Mesodermal cell (in vitro differentiated cells): Measurements from ENCODE around the gene CALN1.
"Not testable (repeated sequence)": the region's sequence is repeated elsewhere in the genome, so short reads cannot be mapped to it uniquely, and the experiment has no call there.

Experiments used
- H3K27ac ChIP-seq: 2 replicates; pipeline ENCODE4 v1.7.0; 2013; ENCODE audit warnings: mild to moderate bottlenecking, low read depth, low read length, moderate library complexity; ENCODE audit not compliant: severe bottlenecking
- H3K36me3 ChIP-seq: 2 replicates; pipeline ENCODE4 v1.7.1; 2013; ENCODE audit warnings: mild to moderate bottlenecking, low read length, moderate library complexity; ENCODE audit not compliant: control insufficient read depth, insufficient read depth
- H3K4me1 ChIP-seq: one replicate; pipeline ENCODE4 v1.7.1; 2013; ENCODE audit warnings: mild to moderate bottlenecking, low read length; ENCODE audit not compliant: insufficient read depth, control insufficient read depth, poor library complexity, severe bottlenecking
- H3K4me3 ChIP-seq: 2 replicates; pipeline ENCODE4 v1.7.0; 2013; ENCODE audit warnings: low read length, control low read depth, mild to moderate bottlenecking; ENCODE audit not compliant: insufficient read depth, poor library complexity, severe bottlenecking; ENCODE audit errors: extremely low read depth
- H3K9me3 ChIP-seq: 2 replicates; pipeline ENCODE4 v1.7.1; 2013; ENCODE audit warnings: mild to moderate bottlenecking, low read length, moderate library complexity; ENCODE audit not compliant: control insufficient read depth
- WGBS, 2 experiments: methylation state at CpG; one replicate each; pipeline ENCODE4 v1.1.5; 2013; ENCODE audit warnings: missing lambda C conversion rate in 2 of 2; ENCODE audit not compliant: insufficient coverage in 2 of 2; 5-methylcytosine and 5-hydroxymethylcytosine counted together

The CALN1 gene

DNA sequence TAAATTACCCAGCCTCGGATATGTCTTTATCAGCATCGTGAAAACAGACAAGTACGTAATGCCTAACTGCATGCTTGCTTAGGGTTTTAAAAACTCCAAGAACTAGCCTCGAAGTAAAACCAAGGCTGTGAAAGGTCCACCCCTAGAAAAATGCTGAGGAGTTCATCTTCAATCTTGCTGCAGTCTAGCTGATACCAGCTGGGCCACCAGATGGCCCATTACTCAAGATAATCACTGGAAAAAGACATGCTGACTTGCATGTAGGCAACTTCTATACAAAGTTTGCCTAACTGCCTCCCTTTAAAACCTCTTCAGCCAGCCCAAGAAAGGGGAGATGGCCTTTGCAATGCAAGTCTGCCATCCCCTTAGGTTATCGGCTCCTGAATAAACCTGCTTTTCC, 666.1 kb downstream of the CALN1 start:
- 83 to 95% methylated on average over 3 to 5 of the region's 5 CpGs for WGBS, 2 experiments
- peaks cover 12% of the 10 kb centered on the region for H3K9me3 ChIP-seq
- no peaks in the 10 kb centered on the region for H3K4me1 ChIP-seq
- H3K36me3 ChIP-seq = no peaks in the 10 kb centered on the region
- H3K4me3 ChIP-seq = no peak overlapping the region
- no peak overlapping the region for H3K27ac ChIP-seq

DNA sequence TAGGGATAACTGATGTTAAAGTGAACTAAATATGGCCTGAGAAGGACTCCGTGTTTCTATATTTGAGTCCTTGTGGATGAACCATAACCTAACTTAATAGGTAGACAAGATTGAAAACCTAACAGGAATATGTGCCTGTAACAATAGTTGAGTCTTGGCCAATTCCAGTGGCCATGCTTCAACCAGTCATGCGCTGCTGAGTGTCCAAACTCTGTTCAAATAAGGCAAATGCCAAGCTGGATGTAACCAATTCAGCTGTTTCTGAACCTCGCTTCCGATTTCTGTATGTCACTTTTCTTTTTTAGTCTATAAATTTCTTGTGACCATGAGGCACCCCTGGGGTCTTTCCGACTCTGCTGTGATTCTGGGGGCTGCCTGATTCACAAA, 672.0 kb downstream of the CALN1 start:
- Histone ChIP-seq H3K36me3 (no peaks in the 10 kb centered on the region), H3K4me3 (no peak overlapping the region), H3K27ac (no peak overlapping the region), H3K4me1 (no peaks in the 10 kb centered on the region), H3K9me3 (no peaks in the 10 kb centered on the region)
- 81 to 85% methylated on average over 4 of the region's 5 CpGs for WGBS, 2 experiments

DNA sequence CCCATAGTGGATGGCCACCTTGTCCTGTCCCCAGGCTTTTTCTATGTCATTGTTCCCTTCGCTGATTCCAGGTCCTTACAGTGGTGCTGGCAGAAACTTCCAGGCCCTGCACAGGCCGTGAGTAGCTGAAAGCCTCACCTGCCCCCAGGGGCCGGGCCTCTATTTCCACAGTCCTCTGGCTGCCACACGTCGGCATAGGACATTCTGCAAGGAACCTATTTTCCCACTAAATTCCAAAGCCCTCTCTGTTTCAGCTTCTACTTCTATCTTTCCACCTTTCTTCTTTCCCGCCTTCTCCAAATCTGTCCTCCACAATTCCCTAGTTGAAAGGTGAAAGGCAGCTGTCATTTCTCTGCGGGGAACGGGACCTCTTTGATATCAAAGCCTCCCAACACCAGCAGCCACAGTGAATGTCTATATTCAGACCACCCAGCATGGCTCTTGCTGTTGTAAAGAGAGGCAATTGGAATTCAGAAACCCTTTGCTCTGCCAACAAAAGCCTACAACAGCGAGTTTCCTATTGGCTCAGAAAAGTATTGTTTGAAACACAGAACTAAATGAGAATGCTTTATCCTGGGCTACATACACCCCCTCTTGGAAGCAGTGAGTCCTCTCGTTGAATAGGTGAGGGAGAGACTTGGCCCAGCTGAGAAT, 672.5 kb downstream of the CALN1 start:
- WGBS, 2 experiments = 54 to 59% methylated on average over 5 to 6 of the region's 10 CpGs
- Histone ChIP-seq H3K36me3 (no peaks in the 10 kb centered on the region), H3K27ac (no peak overlapping the region), H3K4me3 (no peak overlapping the region), H3K4me1 (no peaks in the 10 kb centered on the region), H3K9me3 (no peaks in the 10 kb centered on the region)

DNA sequence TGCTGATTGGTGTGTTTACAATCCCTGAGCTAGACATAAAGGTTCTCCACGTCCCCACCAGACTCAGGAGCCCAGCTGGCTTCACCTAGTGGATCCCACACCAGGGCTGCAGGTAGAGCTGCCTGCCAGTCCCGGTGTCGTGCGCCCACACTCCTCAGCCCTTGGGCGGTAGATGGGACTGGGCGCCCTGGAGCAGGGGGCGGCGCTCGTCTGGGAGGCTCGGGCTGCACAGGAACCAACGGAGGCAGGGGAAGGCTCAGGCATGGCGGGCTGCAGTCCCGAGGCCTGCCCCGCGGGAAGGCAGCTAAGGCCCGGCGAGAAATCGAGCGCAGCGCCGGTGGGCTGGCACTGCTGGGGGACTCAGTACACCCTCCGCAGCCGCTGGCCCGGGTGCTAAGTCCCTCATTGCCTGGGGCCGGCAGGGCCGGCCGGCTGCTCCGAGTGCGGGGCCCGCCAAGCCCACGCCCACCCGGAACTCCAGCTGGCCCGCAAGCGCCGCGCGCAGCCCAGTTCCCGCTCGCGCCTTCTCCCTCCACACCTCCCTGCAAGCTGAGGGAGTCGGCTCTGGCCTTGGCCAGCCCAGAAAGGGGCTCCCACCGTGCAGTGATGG, 674.1 kb downstream of the CALN1 start:
- WGBS, 2 experiments = 87 to 90% methylated on average over 12 to 15 of the region's 42 CpGs
- H3K27ac ChIP-seq, H3K4me1 ChIP-seq, H3K4me3 ChIP-seq, H3K36me3 ChIP-seq, H3K9me3 ChIP-seq: not testable (repeated sequence)

DNA sequence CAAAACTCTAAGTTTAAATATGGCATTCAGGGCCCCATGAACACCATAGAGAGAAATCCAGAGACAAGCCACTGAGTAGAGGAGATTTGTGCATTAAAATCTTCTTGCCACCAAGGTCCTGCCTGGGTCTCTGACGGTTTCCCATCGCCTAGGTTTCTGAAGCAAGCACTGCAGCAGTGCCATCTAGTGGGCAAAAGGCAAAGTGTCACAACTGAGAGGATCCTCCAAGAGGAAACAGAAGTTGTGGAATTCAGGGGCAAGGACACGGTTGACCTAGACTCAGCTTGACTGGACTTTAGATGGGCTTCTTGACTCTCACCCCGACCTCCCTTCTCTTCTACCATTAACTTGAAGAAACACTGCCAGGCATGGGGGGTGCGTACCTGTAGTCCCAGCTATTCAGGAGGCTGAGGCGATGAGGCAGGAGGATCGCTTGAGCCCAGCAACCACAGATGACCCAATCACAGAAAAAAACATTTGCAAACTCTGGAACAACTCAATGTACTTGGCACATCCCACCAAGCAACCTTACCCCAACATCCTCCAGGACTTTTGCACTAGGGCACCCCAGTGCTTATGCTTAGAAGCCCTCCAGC, 676.1 kb downstream of the CALN1 start:
- 0 to 44% methylated on average over 4 to 7 of the region's 7 CpGs for WGBS, 2 experiments
- H3K9me3 ChIP-seq = no peaks in the 10 kb centered on the region
- no peak overlapping the region for H3K4me3 ChIP-seq
- no peaks in the 10 kb centered on the region for H3K36me3 ChIP-seq
- no peaks in the 10 kb centered on the region for H3K4me1 ChIP-seq
- no peak overlapping the region for H3K27ac ChIP-seq

- no peak overlapping the region for H3K27ac ChIP-seq
- no peaks in the 10 kb centered on the region for H3K36me3 ChIP-seq
- WGBS, 2 experiments = 3 to 6% methylated on average over 24 to 25 of the region's 29 CpGs
- no peaks in the 10 kb centered on the region for H3K4me1 ChIP-seq
- H3K9me3 ChIP-seq = no peaks in the 10 kb centered on the region
- no peak overlapping the region for H3K4me3 ChIP-seq
These were observed 678.8 kb downstream of the CALN1 start for GRCh38 chr7:71733107-71733870.

GRCh38 chr7:71731740-71732139, 680.4 kb downstream of the CALN1 start:
- H3K4me1 ChIP-seq = no peaks in the 10 kb centered on the region
- H3K27ac ChIP-seq = no peak overlapping the region
- H3K4me3 ChIP-seq = no peak overlapping the region
- 89 to 92% methylated on average over 8 to 9 of the region's 9 CpGs for WGBS, 2 experiments
- H3K36me3 ChIP-seq = no peaks in the 10 kb centered on the region
- no peaks in the 10 kb centered on the region for H3K9me3 ChIP-seq
